CD4-positive, alpha-beta T cell treated with Interleukin-1 beta for 1 hour (primary cell): ENCODE measurements around the gene SIPA1.

Source experiments
- DNase-seq, 2 donors: peaks; one replicate each; pipeline ENCODE4 v3.0.0-alpha.2; 2020 to 2022

Gene SIPA1

DNA sequence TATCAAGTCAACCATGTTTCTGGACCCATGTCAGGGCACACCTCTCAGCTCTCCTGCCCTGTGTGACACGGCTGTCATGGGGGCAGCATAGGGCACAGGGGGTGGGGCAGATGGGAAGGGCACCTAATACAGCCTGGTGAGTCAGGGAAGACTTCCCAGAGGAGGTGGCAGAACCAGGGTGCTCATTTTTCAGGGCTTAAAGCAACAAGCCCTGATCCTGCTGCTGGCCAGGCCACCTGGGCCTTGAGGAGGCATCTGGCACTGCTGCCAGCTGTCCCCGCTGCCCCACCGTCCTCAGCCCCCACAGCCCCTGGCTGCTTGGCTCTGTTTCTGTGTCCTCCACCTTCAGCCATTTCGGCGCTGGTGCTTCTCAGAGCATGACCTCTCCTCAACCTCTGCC, 28.2 kb upstream of the SIPA1 start:
- DNase-seq, result no peak

DNA sequence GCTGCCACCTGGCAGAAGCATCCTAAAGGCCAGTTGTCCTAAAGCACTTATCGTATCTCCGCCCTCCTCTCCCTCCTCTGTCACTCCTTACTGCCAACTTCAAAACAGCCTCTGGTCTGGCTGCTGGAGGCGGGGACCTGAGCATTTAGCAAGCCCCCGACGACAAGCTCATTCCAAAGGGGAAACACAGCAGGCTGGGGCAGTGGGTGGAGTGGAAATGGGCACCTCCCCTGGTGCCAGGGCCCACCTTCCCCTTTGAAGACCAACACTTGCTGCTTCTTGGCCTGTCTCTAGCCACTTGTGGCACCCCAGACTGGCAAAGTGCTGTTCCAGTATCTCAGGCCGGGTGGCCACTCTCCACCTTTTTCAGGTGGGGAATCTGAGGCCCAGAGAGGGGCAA, 27.5 kb upstream of the SIPA1 start:
- no peak for DNase-seq

DNA sequence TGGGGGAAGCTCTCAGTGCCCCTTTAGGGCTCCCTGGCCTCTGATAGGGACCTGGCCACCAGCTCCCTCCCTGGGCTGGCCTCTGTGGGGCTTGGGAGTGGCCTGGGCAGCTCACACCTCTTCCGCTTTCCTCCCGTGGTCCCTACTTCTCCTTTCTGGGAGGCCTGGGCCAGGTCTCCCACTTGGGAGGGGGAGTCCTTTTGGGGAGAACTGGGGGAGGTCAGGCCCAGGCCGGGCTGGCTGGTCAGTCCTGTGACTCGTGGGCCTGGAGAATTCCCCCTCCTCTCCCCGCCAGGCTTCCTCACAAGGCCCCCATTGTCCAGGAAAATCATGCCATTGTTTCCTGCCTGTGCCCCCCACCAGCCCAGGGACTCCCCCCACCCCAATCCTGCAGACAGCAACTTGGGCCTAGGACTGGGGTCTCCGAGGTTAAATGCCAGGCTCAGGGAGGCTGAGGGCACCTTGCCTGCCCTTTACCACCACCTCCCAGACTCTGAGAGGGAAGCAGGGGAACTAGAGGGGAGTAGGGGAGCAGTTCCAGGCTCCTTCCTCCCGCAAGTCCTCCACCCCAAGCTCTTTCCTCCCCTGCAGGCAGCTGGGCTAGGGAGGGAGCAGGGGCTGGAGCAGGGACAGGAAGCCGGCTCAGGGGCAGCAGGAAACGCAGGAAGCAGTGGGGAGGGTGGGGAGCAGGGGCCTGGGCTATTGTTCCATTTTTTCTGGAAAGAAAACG, 26.7 kb upstream of the SIPA1 start:
- peak in 1 of 2 donors; percentile 62 for DNase-seq

DNA sequence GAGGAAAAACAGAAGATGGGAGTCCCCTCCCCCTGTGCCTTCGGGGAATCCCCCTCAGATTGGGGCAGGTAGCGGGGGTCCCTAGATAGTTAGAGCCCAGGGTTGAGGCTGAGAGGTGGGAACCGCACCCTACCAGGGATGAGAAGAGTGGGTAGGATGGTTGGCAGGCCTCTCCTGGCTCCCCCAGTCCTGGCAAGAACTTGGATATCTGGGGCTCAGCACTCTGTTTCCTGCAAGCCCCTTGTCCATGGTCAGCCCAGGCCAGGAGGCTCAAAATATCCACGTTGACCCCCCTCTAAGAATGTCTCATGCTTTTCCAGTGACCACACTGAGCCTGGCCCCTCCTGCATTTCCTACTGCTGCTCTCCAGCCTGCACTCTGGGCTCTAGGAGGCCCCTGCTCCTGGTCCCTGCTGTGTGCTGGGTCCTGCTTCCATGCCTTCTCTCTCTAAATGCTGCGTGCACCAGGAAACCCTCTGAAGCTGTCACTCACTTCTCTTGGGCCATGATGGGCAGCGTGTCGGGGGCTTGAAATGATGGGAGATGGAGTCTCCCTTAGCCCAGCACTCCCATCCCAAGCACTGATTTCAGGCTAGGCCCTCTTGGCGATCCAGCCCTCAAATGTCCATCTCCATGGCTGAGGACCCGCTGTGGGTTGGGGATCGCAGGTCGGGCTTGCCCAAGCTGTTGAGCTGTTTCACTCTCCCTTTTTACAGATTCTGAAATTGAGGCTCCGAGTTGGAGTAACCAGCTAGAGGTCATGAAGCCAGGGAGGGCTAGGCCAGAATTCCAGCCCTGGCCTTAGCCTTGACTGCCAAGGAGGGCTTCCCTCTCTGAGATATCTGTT, 25.9 kb upstream of the SIPA1 start:
- no peak for DNase-seq

DNA sequence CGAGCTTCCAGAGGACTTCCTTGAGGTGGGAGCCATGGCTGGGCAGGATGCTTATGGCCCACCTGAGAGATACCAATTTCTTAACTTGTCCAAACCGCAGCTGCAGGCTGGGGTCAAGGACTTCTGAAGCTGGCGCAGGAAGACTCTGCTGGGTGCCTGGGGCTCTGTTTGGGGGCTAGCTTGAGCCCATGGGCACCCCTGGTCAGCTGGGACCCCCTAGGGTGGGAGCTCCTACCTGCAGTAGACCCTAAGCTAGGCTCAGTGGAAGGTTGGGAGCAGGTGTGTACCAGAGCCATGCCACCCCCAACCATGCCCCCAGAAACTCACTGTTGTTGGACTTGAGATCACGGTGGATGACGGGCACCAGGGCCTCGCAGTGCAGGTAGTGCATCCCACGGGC, 25.2 kb upstream of the SIPA1 start:
- no peak for DNase-seq

DNA sequence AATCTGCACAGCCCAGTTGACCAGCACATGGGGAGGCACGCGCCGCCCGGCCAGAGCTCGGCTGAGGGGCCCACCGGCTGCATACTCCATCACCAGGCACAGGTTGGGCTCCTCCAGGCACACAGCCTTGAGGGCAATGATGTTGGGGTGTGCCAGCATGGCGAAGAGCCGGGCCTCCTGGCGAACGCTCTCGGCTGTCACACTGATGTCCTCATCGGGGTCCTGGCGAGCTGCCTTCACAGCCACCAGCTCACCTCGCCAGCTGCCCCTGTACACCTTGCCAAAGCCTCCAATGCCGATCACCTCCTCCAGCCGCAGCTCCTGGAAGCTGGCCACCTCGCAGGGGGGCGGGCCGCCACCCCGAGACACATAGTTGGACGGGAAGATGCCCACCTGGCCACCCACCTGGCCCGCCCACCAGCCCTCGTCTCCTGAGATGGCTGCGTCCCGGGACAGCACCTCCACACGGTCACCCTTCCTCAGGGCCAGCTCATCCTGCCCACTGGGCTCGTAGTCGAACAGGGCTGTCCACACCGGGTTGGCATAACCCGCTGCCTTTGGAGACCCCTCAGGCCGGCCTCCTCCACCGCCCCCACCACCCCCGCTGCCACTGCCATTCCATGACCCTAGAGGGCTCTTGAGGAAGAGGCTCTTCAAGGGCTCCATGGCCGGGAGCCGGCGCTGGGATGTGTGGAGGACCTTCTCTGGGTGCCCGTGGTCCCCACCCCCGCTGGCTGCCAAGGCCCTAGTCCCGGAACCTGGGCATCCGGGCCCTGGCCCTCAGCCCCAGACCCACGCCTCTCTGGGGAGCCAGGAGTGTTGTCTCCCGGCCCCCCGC, 24.6 kb upstream of the SIPA1 start:
- no peak for DNase-seq

DNA sequence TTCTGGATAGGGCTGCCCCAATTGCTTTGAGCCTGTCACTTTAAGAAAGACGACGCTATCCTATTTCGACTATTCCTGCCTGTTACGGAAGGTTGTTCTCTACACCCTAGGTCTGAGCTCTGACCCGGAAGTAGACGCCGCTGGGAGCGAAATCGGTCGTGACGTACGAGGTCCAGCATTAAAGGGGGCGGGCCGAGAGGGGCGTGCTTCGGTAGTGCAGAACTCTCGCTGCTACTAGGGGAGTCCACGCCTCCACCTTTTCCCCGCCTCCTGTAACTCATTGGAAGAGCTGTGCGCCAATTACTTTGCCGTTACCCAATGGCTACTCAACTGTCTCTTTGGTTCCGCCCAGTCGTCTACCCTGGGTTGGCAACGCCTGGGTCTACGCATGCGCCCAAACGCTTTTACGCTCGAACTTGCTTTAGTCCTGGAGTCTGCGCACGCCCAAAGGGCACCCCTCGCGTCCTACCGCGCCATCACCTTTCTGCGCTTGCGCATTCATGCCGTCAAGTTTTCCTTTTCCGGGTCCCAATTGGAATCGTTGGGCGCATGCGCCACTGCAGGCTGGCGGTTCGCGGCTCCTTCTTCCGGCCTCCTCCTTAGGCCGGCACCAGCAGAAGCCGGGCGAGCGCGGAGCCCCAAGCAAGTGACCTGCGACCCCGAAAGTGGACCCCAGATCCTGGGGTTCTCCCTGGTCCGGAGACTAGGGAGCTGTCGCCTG, 22.5 kb upstream of the SIPA1 start, which contains the start of gene PCNX3:
TSS of gene PCNX3 (plus strand) at position 548 of the 721 bp plus-strand sequence. CDS start 536 bp downstream, outside the sequence.
- DNase-seq, result peak; percentile 100

DNA sequence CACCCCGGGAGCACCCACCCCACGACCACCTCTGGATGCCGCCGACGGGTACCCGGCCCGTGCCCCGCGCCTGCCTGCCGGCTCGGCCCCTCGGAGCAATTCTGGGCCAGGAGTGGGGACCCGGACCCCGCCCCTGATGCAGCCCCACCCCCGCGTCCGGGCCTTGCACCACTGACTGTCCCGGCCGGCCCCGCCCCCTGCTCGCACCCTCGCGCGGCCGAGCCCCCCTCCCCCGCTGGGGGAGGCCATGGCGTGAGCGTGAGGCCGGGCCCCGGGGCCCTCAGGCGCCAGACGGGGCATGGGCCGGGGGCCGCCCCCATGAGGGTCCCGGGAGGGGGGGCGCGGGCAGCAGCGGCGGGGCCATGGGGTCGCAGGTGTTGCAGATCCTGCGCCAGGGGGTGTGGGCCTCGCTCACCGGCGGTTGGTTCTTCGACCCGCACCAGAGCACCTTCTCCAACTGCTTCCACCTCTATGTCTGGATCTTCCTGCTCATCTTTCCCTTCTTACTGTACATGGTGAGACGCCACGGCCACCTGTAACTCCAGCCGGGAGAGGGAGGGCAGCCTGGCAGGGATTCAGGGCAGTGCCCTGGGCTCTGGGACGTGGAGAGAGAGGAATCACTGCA, 21.8 kb upstream of the SIPA1 start:
- DNase-seq, result no peak

DNA sequence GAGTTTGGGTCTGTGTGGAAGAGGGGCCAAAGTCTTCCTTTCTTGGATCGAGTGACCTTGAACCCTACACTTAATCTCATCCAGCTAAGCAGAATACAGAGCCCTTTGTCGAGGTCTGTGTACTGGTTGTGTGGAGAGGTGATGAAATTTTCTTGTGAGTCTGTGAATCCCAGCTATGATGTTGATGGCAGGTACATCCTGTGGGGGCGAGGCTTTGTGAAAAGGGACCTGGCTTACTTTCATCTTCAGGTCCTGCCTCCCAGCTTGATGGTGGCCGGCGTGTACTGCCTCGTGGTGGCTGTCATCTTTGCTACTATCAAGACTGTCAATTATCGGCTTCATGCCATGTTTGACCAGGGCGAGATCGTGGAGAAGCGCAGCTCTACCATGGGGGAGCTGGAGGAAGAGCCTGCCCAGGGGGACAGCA, 21.3 kb upstream of the SIPA1 start:
- no peak for DNase-seq

DNA sequence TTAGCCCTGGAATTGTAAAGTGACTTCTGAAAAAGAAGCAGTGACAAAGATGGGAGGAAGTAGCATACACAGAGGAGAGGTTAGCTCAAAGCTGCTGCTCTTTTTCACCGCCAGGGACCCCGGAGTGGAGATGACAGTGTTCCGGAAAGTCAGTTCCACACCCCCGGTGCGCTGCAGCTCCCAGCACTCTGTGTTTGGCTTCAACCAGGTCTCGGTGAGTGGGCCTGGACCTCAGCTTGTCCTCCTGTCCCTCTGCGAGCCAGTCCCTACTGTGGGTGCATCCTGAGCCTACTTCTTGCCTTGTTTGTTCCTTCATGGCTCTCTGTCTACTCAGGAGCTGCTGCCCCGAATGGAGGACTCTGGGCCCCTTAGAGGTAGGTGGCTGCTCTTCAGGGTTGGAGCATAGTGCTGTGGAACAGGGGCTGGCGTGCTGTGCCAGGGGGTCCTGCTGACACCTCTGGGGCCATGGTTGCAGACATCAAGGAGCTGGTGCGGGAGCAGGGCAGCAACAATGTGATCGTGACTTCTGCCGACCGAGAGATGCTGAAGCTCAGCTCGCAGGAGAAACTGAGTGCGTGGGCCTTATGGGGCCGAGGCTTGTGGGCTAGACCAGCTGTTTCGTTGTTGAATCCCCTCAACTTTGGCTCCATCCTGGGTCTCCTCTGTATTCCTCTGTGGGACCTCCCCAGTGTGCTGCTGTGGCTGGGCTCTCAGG, 20.6 kb upstream of the SIPA1 start:
- DNase-seq, result no peak

DNA sequence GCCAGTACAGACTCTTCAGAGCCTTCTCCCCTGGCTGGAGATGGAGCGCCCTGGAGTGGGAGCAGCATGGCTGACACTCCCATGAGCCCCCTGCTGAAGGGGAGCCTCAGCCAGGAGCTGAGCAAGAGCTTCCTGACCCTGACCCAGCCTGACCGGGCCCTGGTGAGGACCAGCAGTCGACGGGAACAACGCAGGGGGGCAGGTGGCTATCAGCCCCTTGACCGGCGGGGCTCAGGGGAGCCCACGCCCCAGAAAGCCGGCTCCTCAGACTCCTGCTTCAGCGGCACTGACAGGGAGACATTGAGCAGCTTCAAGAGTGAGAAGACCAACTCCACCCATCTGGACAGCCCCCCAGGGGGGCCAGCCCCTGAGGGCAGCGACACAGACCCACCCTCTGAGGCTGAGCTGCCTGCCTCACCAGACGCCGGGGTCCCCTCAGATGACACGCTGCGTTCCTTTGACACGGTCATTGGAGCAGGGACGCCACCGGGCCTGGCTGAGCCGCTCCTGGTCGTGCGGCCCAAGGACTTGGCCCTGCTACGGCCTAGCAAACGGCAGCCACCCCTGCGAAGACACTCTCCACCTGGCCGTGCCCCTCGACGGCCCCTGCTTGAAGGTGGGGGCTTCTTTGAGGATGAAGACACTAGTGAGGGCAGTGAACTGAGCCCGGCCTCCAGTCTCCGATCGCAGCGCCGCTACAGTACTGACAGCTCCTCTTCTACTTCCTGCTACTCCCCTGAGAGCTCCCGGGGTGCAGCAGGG, 19.7 kb upstream of the SIPA1 start:
- DNase-seq, result no peak

DNA sequence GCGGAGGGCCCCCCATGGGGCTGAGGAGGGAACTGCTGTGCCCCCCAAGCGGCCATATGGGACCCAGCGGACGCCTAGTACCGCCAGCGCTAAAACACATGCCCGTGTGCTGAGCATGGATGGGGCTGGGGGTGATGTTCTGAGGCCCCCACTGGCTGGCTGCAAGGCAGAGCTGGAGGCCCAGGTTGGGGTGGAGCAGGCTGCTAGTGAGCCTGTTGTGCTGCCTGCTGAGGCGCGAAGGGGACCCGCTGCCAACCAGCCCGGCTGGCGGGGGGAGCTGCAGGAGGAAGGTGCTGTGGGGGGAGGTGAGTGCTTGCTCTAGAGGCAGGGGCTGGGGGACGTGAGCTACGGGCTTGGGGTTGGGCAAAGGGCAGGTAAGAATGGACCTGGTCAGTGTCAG, 19.1 kb upstream of the SIPA1 start:
- DNase-seq, result no peak

DNA sequence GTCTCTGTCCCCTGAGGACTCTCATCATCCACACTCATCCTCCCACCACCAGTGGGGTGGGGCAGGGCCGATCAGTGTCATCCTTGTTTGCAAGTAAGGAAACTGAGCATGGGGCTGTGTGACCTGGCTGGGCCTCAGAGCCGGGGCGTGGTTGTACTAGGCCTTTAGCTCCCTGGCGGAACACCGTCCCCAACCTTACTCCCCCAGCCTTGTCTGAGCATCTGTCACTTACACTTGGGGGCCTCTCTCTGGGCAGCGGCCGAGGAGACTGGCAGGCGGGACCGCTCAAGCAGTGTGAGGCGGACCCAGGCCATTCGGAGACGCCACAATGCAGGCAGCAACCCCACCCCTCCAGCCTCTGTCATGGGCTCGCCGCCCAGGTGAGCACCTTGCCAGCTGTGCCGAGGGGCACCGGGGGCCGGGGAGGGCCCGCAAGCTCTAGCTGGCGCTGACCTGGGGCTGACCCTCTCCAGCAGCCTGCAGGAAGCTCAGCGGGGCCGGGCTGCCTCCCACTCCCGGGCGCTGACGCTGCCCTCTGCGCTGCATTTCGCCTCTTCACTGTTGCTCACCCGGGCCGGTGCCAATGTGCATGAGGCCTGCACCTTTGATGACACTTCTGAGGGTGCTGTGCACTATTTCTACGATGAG, 18.5 kb upstream of the SIPA1 start:
- no peak for DNase-seq

DNA sequence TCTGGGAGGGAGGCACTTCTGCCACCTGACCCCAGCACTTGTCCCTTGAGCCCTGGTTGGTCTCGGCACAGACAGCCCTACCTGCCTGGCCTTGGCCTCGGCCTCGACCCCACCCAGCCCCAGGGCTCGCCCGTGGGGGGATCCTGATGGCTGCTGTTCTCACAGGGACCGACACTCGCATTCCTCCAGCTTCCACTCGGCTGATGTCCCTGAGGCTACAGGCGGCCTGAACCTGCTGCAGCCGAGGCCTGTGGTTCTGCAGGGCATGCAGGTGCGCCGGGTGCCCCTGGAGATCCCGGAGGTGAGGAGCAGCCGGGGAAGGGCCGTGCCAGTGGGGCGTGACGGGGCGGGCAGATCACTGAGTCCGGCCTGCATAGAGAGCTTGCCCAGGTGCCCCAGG, 17.2 kb upstream of the SIPA1 start:
- DNase-seq, result no peak

DNA sequence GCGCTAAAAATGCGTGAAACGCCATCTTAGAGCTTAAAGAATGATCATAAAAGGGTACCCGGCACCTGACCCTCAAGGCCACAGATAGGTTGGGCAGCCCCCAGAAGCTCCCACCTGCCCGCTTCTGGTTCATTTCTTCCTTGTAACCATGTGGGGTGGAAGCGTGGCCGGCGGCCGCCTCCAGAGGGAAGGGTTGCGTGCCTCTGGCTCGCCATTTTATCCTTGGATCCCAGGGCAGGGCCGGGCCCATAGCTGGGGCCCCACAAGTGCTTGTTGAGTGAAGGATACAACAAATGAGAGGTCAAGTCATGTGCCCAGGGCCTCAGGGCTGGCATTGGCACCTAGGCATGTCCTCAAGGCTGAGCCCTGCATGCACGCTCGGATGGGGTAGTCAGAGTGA, 16.4 kb upstream of the SIPA1 start:
- DNase-seq, result no peak

DNA sequence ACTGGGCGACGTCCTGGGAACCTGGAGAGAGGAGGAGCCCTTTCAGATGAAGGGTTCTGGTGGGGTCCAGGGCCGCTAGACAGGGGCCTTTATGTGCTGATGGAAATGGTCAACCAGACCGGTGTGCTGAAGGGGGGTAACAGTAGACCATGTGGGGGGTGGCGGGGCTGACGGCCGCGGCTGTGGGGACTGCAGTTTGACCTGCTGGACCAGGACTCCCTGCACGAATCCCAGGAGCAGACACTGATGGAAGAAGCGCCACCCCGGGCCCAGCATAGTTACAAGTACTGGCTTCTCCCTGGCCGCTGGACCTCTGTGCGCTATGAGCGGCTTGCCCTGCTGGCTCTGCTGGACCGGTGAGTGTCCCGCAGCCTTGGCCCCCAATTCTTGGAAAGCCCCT, 15.9 kb upstream of the SIPA1 start:
- DNase-seq, result no peak

DNA sequence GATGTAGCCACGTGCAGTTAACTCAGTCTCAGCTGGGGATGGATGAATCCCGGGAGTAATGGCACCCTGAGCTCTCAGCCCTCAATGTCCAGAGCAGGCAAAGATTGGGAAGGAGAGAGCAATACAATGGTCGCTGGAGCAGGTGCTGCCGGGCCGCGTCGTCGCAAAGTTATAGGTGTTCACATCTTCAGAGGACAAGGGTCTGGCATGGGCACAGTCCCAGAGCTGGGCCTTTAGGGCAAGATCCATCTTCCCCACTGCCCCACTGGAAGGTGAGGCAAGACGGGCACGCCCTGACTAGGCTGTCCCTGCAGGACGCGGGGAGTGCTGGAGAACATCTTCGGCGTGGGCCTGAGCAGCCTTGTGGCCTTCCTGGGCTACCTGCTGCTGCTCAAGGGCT, 14.7 kb upstream of the SIPA1 start:
- DNase-seq, result no peak

DNA sequence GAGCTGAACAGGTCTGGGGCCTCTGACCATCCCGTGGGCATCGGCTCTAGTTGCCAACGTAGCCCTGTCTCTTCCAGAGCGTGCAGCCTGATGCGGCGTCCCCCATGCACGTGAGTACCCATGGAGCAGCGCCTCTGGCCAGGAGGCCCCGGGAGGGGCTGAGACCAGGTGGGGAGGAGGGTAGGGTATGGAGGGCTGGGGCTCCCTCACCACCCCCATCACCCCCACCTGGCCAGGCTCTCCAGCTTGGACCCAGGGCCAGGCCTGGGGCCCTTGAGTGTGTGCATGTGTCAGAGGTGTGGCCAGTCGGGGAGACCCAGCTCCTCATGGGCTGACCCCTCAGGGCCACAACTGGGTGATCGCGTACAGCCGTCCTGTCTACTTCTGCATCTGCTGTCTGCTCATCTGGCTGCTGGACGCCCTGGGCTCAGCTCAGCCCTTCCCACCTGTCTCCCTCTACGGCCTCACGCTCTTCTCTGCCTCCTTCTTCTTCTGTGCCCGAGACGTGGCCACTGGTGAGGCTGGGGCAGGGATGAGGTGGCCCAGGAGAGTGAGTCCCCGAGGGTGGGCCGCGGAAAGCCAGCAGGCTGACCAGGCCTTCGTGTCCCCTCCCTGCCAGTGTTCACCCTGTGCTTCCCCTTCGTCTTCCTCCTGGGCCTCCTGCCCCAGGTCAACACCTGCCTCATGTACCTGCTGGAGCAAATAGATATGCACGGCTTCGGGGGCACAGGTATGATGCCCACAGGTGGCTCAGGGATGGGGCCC, 13.9 kb upstream of the SIPA1 start:
- no peak for DNase-seq

DNA sequence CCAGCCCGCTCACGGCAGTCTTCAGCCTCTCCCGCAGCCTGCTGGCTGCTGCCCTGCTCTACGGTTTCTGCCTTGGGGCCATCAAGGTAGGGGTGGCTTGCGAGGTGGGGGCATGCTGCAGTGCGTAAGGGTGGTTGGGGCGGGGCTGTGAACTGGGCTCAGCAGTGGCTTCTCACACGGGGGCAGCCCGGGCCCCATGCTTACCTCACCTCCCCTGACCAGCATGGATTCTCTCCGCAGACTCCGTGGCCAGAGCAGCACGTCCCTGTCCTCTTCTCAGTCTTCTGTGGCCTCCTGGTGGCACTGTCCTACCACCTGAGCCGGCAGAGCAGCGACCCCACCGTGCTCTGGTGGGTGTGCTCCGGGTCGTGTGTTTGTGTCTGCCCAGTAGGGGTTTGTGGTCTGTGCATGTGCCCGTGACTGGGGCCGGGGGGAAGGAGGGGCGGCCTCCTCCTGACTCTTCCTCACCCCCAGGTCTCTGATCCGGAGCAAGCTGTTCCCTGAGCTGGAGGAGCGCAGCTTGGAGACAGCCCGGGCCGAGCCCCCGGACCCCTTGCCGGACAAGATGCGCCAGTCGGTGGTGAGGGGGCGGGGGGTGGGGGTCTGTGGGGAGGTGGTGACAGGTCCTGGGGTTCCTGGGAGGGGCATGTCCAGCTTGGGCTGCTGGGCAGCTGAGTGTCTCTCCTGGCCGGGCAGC, 12.8 kb upstream of the SIPA1 start:
- DNase-seq, result no peak
